RWPE1 (cell line): Measurements from ENCODE around the gene CSPG5.

ENCODE experiments used
- CTCF ChIA-PET: fragments of 350-600 bp; sonication (Branson Sonifier 250); formaldehyde crosslinking; extraction: SDS; loops from one replicate; lab custom pipeline; 2021; lab: Yijun Ruan, JAX
- POLR2A ChIA-PET: fragments of 400-600 bp; formaldehyde crosslinking; extraction: SDS; loops from one replicate; lab custom pipeline; 2020; ENCODE audit warnings: antibody characterized with exemption; ENCODE audit not compliant: low non-redundant PET; lab: Yijun Ruan, JAX
- DNase-seq: peaks from one replicate; pipeline ENCODE4 v3.0.0; 2012; ENCODE audit warnings: low spot score
- H3K27ac ChIP-seq: fragments of 450-650 bp; 2 replicates; pipeline ENCODE4 v1.5.1; 2017
- TF ChIP-seq, protein P1 (sequence below): fragments of 450-650 bp; conservative IDR thresholded peaks from 2 replicates; pipeline ENCODE4 v1.5.1; 2017; ENCODE audit warnings: low read depth, mild to moderate bottlenecking

The CSPG5 gene

DNA sequence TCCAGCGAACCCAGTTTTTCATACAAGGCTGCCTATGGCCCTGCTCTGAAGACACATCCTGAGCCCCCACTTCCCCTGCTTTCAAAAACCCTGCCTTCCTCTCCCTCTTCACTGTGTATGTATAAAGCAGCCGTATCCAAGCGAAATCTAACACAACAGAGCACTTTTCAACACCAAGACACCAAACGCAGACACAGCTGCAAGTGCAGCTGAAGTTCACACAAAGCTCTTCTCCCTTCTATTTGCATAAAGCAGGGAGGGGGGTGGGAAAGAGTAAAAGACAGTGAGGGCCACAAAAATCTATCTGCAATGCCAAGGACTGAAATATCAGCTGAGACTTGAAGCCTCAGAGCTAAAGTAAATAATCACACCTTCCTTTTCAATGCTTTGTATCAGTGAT is 35.1 kb upstream of the CSPG5 start:
- CTCF ChIA-PET, result no interaction called here
- POLR2A ChIA-PET, result no interaction called here

DNA sequence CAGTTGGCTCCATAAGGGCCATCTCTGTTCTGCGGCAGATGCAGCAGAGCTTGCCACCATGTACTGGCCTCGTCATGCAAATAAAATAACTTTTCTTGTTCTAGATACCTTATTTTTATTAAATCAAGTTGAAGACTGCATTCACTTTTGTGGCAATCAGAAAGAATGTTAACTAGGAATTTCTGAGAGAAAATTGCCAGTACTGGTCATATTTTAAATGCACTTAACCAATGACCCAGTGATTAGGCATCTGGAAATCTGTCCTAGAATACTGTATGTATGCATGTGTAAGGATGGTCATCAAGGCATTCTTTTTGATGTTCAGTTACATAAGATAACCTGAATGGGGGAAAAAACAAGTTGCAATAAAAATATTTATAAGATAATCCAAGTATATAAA is 34.2 kb upstream of the CSPG5 start:
- DNase-seq, result no peak
- TF ChIP-seq, protein P1, sequence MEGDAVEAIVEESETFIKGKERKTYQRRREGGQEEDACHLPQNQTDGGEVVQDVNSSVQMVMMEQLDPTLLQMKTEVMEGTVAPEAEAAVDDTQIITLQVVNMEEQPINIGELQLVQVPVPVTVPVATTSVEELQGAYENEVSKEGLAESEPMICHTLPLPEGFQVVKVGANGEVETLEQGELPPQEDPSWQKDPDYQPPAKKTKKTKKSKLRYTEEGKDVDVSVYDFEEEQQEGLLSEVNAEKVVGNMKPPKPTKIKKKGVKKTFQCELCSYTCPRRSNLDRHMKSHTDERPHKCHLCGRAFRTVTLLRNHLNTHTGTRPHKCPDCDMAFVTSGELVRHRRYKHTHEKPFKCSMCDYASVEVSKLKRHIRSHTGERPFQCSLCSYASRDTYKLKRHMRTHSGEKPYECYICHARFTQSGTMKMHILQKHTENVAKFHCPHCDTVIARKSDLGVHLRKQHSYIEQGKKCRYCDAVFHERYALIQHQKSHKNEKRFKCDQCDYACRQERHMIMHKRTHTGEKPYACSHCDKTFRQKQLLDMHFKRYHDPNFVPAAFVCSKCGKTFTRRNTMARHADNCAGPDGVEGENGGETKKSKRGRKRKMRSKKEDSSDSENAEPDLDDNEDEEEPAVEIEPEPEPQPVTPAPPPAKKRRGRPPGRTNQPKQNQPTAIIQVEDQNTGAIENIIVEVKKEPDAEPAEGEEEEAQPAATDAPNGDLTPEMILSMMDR, result no peak
- ChIA-PET POLR2A (no interaction called here), CTCF (no interaction called here)
- no peak overlapping the region for H3K27ac ChIP-seq

More for the DNA sequence above, 35.1 kb upstream of the CSPG5 start:
- no peak overlapping the region for H3K27ac ChIP-seq
- TF ChIP-seq, protein P1, result no peak
- DNase-seq, result no peak

DNA sequence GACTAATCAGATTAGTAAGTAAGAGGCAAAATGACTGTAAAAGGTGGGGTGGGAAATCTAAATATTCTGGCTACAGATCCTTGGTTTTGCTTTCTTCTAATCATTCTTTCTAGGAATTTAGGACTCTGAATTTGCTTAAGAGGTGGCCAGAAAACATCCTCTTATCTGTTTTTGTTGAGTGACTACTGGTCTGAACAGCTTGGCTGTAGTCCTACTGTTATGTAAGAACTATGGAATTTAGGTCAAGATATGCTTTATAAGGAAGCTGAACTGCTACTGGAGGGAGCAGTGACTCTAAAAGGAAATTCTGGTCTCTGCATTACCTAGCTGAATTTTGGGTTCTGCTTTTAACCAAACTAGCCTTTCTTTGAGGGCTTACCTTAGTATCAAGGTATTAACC is 33.5 kb upstream of the CSPG5 start:
- ChIA-PET POLR2A (no interaction called here), CTCF (no interaction called here)

DNA sequence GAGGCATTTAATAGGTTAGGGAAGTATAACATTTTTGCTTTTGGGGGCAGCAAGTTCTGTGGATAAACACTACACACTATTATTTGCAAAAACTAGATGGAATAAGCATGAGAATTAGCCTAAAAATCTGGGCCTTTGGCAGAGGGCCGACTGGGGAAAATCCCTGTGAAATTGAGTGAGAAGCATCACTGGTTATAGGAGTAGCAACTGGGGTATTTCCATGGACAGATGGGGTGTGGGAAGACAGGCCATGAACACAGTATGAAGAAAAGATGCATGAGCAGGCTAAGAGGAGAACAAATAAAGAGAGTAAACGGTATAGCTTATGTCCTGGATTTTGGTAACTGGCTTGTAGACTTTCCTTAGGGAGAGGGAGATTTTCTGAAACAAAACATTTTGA is 32.9 kb upstream of the CSPG5 start:
- TF ChIP-seq, protein P1, result no peak
- ChIA-PET POLR2A (no interaction called here), CTCF (no interaction called here)
- H3K27ac ChIP-seq, result no peak overlapping the region
- DNase-seq, result no peak

More for the DNA sequence above, 33.5 kb upstream of the CSPG5 start:
- no peak for DNase-seq
- no peak overlapping the region for H3K27ac ChIP-seq
- TF ChIP-seq, protein P1, result no peak

DNA sequence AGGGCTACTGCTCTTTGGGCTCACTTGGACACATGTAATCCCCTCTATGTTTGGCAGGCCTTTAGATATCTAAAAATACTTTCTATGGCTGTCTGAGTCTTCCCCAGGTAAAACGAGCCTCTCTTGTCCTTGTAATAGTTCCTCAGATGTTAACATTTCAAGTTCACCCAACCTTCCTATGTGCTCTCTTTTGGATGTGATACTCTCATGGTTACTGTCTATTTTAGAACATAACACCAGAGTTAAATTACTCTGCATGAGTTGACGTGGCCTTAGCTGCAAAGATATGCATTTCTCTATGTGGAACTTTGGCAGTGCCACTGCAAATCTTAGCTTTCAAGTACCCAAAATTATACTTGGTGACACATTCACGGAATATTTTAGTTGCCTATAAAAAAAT is 31.9 kb upstream of the CSPG5 start:
- CTCF ChIA-PET, result no interaction called here
- TF ChIP-seq, protein P1, result no peak
- no peak overlapping the region for H3K27ac ChIP-seq
- POLR2A ChIA-PET, result no interaction called here
- no peak for DNase-seq

DNA sequence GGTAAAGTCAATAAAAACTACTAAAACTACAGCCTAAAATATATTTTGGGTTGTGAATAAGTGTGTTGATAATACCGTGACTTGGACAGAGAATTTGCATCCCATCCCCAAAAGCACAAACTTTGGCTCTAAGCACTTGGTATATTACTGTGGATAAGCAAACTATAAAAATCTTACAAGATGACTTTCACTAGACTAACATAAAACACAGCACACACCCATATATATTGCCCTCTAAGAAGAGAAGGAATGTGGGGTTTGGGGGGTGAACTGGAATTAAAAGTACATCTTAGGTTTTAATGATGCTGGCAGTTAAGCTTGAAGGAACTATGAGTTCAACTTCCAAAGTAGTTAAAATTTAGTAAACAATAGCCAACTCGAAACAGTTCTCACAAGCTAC is 28.7 kb upstream of the CSPG5 start:
- ChIA-PET CTCF (interaction anchor here (1.0 kb wide), 1 partner anchor 20 kb away, joined by 4 read pairs; no protein-coding TSS in a partner anchor), POLR2A (no interaction called here)
- no peak overlapping the region for H3K27ac ChIP-seq
- TF ChIP-seq, protein P1, result no peak
- no peak for DNase-seq

DNA sequence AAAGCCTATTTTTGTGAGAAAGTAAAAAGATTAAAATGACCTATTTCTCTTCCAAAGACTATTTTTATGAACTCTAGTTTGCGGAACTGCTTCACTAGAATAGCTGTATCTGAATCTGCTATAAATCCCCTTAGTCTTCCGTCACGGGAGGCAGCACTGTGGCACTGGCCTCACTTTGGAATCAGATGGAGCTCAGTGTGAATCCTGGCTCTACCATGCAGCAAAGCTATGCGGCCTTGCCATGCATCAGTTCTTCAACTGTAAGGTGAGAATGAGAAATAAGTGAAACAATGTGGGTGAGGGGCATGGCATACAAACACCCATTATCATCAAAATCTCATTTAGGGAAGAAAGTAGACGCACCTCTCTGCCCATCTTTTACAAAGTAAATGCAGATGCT is 27.5 kb upstream of the CSPG5 start:
- DNase-seq, result no peak
- CTCF ChIA-PET, result no interaction called here
- H3K27ac ChIP-seq, result no peak overlapping the region
- TF ChIP-seq, protein P1, result no peak
- POLR2A ChIA-PET, result no interaction called here
